Measurements from ENCODE around the gene NDUFS3. TPM values are rescaled to one million over a fixed set of nuclear protein-coding genes. Genes with fewer than 3 reads are reported as not detected.

The NDUFS3 gene
- total and polyA plus RNA-seq, 5 donors from 2014 or later: 70.6 to 129 (median 120) TPM

DNA sequence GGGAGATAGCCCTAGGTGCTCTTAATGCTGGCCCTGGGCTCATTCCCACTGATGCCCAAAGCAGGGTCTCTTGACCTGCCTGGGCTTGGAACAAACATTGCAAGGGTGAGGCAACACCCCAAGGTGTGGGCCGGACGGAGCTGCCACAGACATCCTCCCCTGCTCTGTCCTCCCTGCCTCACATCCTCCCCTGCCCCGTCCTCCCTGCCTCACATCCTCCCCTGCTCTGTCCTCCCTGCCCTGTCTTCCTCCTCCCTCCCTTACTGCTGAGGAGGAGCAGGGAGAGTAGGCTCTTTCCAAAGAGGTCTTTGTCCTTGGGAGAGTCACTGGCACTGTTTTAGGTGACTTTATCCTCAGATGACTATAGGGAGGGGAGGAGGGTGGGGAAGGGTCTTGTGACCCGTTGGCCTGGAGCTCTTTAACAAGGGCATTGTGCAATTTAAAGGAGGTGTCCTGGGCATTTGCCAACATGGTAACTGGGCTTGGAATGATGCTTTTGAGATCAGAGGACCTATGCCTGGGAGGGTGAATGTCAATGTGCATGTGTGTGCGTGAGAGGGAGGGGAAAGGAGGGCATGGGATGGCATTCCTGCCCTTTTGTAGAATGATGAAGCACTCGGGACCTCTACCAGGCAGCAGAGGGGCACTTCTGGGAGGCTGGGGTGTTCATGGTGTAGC is 8.3 kb downstream of the NDUFS3 start:
- Histone ChIP-seq H3K27ac (ENCODE audit: insufficient read depth, low read length, poor library complexity, severe bottlenecking) (no peak overlapping the region), H3K9me3 (ENCODE audit: control insufficient read depth in 2 of 2, low read length in 2 of 2) (no peaks in the 10 kb centered on the region), H3K36me3 (ENCODE audit: control insufficient read depth, insufficient read depth, low read length) (peaks cover 27% of the 10 kb centered on the region), H3K4me3 (ENCODE audit: low read depth, low read length) (no peak overlapping the region), H3K27me3 (ENCODE audit: control insufficient read depth, insufficient read depth, low read length) (no peaks in the 10 kb centered on the region), H3K4me1 (ENCODE audit: control insufficient read depth, insufficient read depth, low read length, poor library complexity, severe bottlenecking) (no peaks in the 10 kb centered on the region)
- H3K9me3 Mint-ChIP-seq: no peaks in the 10 kb centered on the region
- peak in 1 of 2 donors; percentile 25 for ATAC-seq (ENCODE audit: low read depth in 2 of 2)
- H3K27ac Mint-ChIP-seq: peak overlapping the region in 1 of 3 donors; percentile 5
- peaks cover 20% of the 10 kb centered on the region for H3K36me3 Mint-ChIP-seq
- H3K4me1 Mint-ChIP-seq: peaks cover 0 to 7% (median 3%) of the 10 kb centered on the region in 4 donors
- peaks cover 4% of the 10 kb centered on the region for H3K27me3 Mint-ChIP-seq
- no peak for DNase-seq
- H3K4me3 Mint-ChIP-seq: no peak overlapping the region

DNA sequence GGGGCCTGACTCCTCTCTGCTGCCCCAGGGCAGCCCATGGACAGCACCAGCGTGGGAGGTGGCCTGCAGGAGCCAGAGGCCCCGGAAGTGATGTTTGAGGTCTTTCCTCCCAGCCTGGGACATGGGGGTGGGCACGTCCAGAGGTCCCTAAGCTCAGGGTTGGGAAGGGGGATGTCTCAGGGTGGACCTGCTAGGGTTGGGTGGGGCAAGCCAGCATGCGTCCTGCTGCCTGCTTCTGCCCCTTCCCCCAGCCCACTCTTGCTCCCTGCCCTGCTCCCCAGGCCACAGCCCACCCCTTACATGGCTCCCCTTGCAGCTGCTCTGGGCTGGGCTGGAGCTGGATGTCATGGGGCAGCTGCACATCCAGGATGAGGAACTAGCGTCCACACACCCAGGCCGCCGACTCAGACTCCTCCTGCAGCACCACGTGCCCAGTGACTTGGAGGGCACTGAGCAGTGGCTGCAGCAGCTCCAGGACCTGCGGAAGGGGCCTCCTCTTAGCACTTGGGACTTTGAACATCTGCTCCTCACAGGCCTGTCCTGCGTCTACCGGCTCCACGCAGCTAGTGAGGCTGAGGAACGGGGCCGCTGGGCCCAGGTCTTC is 9.0 kb downstream of the NDUFS3 start:
- no peak overlapping the region for H3K4me3 ChIP-seq (ENCODE audit: low read depth, low read length)
- H3K9me3 Mint-ChIP-seq: no peaks in the 10 kb centered on the region
- ATAC-seq (ENCODE audit: low read depth in 2 of 2): peak in 1 of 2 donors; percentile 20
- no peak overlapping the region for H3K4me3 Mint-ChIP-seq
- peaks cover 0 to 4% (median 1%) of the 10 kb centered on the region in 4 donors for H3K4me1 Mint-ChIP-seq
- no peak overlapping the region for H3K27ac ChIP-seq (ENCODE audit: insufficient read depth, low read length, poor library complexity, severe bottlenecking)
- no peak overlapping the region for H3K27ac Mint-ChIP-seq
- H3K36me3 ChIP-seq (ENCODE audit: control insufficient read depth, insufficient read depth, low read length): peaks cover 21% of the 10 kb centered on the region
- H3K36me3 Mint-ChIP-seq: peaks cover 15% of the 10 kb centered on the region
- H3K9me3 ChIP-seq (ENCODE audit: control insufficient read depth in 2 of 2, low read length in 2 of 2): no peaks in the 10 kb centered on the region
- no peak for DNase-seq
- peaks cover 10% of the 10 kb centered on the region for H3K27me3 Mint-ChIP-seq
- H3K27me3 ChIP-seq (ENCODE audit: control insufficient read depth, insufficient read depth, low read length): peaks cover 3% of the 10 kb centered on the region
- no peaks in the 10 kb centered on the region for H3K4me1 ChIP-seq (ENCODE audit: control insufficient read depth, insufficient read depth, low read length, poor library complexity, severe bottlenecking)

DNA sequence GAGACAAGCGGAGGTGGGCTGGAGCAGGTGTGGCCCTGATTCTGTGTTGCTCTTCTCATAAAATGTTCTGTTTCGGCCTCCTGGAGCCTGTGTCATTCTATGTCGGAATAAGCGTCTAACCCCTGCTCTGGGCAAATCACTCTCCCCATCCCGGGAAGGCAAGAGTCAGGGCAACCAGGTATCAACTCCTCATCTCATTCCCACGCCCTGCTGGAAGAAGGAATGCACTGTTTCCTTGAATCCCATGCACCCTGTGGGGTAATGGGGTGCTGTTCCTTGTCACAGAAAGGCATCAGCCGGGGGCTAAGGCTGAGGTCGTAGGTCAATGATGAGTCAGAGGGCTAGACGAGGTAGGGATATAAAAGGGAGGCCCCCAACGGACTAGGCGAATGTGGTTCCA is 10.2 kb downstream of the NDUFS3 start:
- peaks cover 21% of the 10 kb centered on the region for H3K27me3 Mint-ChIP-seq
- peaks cover 12% of the 10 kb centered on the region for H3K27me3 ChIP-seq (ENCODE audit: control insufficient read depth, insufficient read depth, low read length)
- ATAC-seq (ENCODE audit: low read depth in 2 of 2) (no peak), DNase-seq (no peak)
- H3K4me3 Mint-ChIP-seq: no peak overlapping the region
- peaks cover 0 to 4% (median 0%) of the 10 kb centered on the region in 4 donors for H3K4me1 Mint-ChIP-seq
- no peak overlapping the region for H3K4me3 ChIP-seq (ENCODE audit: low read depth, low read length)
- peaks cover 8% of the 10 kb centered on the region for H3K4me1 ChIP-seq (ENCODE audit: control insufficient read depth, insufficient read depth, low read length, poor library complexity, severe bottlenecking)
- H3K27ac ChIP-seq (ENCODE audit: insufficient read depth, low read length, poor library complexity, severe bottlenecking): no peak overlapping the region
- H3K36me3 Mint-ChIP-seq: peaks cover 4% of the 10 kb centered on the region
- peaks cover 8% of the 10 kb centered on the region for H3K36me3 ChIP-seq (ENCODE audit: control insufficient read depth, insufficient read depth, low read length)
- H3K9me3 Mint-ChIP-seq: no peaks in the 10 kb centered on the region
- no peaks in the 10 kb centered on the region for H3K9me3 ChIP-seq (ENCODE audit: control insufficient read depth in 2 of 2, low read length in 2 of 2)
- H3K27ac Mint-ChIP-seq: no peak overlapping the region

DNA sequence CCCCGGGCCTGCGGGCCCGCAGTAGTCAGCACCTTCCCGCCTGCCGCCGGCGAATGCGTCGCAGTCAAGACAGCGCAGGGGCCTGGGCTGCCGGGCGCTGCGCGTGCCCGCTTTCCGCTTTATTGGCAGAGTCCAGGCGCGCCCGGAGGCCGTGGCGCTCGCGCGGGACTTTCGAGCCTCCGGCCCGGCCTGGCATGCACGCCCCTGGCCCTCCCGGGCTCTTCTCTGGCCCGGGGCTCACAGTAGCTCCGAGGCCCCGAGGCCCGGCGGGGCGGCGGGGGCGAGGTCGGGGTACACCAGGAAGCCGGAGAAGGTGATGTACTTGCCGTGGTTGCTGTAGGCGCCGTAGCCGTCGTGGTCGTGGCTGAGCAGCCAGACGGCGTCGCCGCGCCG is 10.7 kb downstream of the NDUFS3 start:
- Mint-ChIP-seq H3K4me3 (no peak overlapping the region), H3K9me3 (no peaks in the 10 kb centered on the region), H3K27me3 (peaks cover 23% of the 10 kb centered on the region), H3K4me1 (peaks cover 0 to 7% (median 0%) of the 10 kb centered on the region in 4 donors), H3K27ac (no peak overlapping the region), H3K36me3 (peaks cover 2% of the 10 kb centered on the region)
- no peak for DNase-seq
- Histone ChIP-seq H3K27me3 (ENCODE audit: control insufficient read depth, insufficient read depth, low read length) (peaks cover 15% of the 10 kb centered on the region), H3K9me3 (ENCODE audit: control insufficient read depth in 2 of 2, low read length in 2 of 2) (no peaks in the 10 kb centered on the region), H3K36me3 (ENCODE audit: control insufficient read depth, insufficient read depth, low read length) (peaks cover 4% of the 10 kb centered on the region), H3K4me3 (ENCODE audit: low read depth, low read length) (no peak overlapping the region), H3K27ac (ENCODE audit: insufficient read depth, low read length, poor library complexity, severe bottlenecking) (no peak overlapping the region), H3K4me1 (ENCODE audit: control insufficient read depth, insufficient read depth, low read length, poor library complexity, severe bottlenecking) (peaks cover 8% of the 10 kb centered on the region)
- no peak for ATAC-seq (ENCODE audit: low read depth in 2 of 2)

DNA sequence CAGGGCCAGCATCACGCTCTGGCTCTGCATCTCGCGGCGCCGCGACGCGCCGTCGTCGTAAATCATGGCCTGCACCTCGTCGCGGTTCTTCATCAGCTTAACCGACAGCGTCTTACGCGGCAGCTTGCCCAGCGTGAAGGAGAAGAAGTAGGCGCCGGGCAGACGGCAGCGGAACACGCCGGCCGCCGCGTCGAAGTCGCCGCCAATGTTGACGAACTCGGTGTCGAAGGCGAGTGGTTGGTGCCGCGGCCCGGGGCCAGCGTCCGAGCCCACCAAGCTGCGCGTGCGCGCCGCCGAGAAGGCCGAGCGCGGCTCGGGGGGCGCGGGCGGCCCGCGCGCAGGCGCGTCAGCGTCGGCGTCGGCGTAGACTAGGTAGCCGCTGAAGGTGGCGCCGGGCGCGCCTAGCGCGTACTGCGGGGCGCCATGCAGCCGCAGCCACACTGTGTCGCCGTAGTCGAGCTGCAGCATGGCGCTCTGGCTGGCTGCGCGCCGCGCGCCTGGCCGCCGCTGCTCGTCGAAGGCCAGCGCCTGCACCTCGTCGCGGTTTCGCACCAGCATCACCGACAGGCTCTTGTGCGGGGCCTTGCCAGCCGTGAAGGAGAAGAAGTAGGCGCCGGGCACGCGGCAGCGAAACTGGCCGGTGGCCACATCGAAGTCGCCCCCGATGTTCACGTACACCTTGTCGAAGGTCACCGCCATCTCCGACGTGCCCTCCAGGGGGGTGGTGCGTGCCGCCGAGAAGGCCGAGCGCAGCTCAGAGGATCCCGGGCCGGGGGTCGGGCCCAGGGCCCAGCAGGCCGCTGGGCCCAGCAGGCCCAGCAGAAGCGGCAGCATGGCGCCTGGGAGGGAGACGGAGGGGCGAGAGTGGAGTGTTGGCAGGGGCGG is 11.3 kb downstream of the NDUFS3 start:
- Histone ChIP-seq H3K9me3 (ENCODE audit: control insufficient read depth in 2 of 2, low read length in 2 of 2) (no peaks in the 10 kb centered on the region), H3K27ac (ENCODE audit: insufficient read depth, low read length, poor library complexity, severe bottlenecking) (no peak overlapping the region), H3K4me3 (ENCODE audit: low read depth, low read length) (no peak overlapping the region), H3K36me3 (ENCODE audit: control insufficient read depth, insufficient read depth, low read length) (no peaks in the 10 kb centered on the region), H3K4me1 (ENCODE audit: control insufficient read depth, insufficient read depth, low read length, poor library complexity, severe bottlenecking) (peaks cover 8% of the 10 kb centered on the region), H3K27me3 (ENCODE audit: control insufficient read depth, insufficient read depth, low read length) (peaks cover 17% of the 10 kb centered on the region)
- H3K27me3 Mint-ChIP-seq: peaks cover 30% of the 10 kb centered on the region
- H3K36me3 Mint-ChIP-seq: peaks cover 5% of the 10 kb centered on the region
- DNase-seq (no peak), ATAC-seq (ENCODE audit: low read depth in 2 of 2) (no peak)
- H3K9me3 Mint-ChIP-seq: no peaks in the 10 kb centered on the region
- peak overlapping the region in 1 of 3 donors; percentile 14 for H3K27ac Mint-ChIP-seq
- peaks cover 0 to 9% (median 0%) of the 10 kb centered on the region in 4 donors for H3K4me1 Mint-ChIP-seq
- H3K4me3 Mint-ChIP-seq: no peak overlapping the region

DNA sequence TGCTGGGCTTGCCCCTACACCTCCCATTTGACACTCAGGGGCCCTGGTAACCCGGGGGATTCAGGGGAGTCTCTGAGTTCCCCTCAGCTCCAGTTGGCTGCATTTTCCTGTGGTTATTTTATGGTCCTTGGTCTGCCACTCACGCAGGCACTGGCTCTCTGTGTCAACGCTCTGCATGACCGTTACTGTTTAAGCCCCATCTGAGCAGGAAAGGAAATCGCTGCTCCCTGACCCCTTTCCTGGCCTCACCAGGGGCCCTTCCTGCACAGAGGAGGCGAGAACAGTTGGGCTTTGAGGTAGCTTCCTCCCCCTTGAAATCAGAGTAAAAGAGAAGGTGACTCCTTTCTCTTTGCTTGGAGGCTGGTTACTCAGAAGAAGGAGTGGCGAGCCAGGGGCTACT is 12.9 kb downstream of the NDUFS3 start:
- Histone ChIP-seq H3K27ac (ENCODE audit: insufficient read depth, low read length, poor library complexity, severe bottlenecking) (no peak overlapping the region), H3K4me1 (ENCODE audit: control insufficient read depth, insufficient read depth, low read length, poor library complexity, severe bottlenecking) (peaks cover 8% of the 10 kb centered on the region), H3K27me3 (ENCODE audit: control insufficient read depth, insufficient read depth, low read length) (peaks cover 17% of the 10 kb centered on the region), H3K4me3 (ENCODE audit: low read depth, low read length) (no peak overlapping the region), H3K36me3 (ENCODE audit: control insufficient read depth, insufficient read depth, low read length) (no peaks in the 10 kb centered on the region), H3K9me3 (ENCODE audit: control insufficient read depth in 2 of 2, low read length in 2 of 2) (no peaks in the 10 kb centered on the region)
- H3K27me3 Mint-ChIP-seq: peaks cover 34% of the 10 kb centered on the region
- no peaks in the 10 kb centered on the region for H3K9me3 Mint-ChIP-seq
- H3K36me3 Mint-ChIP-seq: peaks cover 8% of the 10 kb centered on the region
- DNase-seq: peak in 1 of 3 donors; percentile 17
- no peak overlapping the region for H3K27ac Mint-ChIP-seq
- peaks cover 0 to 9% (median 0%) of the 10 kb centered on the region in 4 donors for H3K4me1 Mint-ChIP-seq
- H3K4me3 Mint-ChIP-seq: no peak overlapping the region
- no peak for ATAC-seq (ENCODE audit: low read depth in 2 of 2)

DNA sequence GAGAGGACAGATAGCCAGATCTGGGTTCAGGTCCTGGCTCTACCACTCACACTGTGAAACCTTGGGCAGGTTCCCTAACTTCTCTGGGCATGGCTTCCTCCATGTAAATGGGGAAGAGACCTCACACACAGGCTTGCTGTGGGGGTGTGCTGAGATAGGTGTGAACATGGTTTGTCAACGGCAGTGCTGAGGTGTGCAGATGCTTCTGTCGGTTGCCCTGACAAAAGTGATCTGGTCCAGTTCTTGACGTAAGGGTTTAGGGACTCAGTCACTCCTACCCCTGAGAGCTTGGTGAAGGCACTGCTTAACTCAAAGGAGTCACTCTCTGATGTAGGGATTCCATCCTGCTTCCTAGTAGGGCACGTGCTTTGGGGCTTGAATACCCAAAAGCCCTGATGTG is 13.4 kb downstream of the NDUFS3 start:
- Histone ChIP-seq H3K27ac (ENCODE audit: insufficient read depth, low read length, poor library complexity, severe bottlenecking) (no peak overlapping the region), H3K4me3 (ENCODE audit: low read depth, low read length) (no peak overlapping the region), H3K27me3 (ENCODE audit: control insufficient read depth, insufficient read depth, low read length) (peaks cover 17% of the 10 kb centered on the region), H3K36me3 (ENCODE audit: control insufficient read depth, insufficient read depth, low read length) (no peaks in the 10 kb centered on the region), H3K9me3 (ENCODE audit: control insufficient read depth in 2 of 2, low read length in 2 of 2) (no peaks in the 10 kb centered on the region), H3K4me1 (ENCODE audit: control insufficient read depth, insufficient read depth, low read length, poor library complexity, severe bottlenecking) (peaks cover 8% of the 10 kb centered on the region)
- DNase-seq (no peak), ATAC-seq (ENCODE audit: low read depth in 2 of 2) (no peak)
- Mint-ChIP-seq H3K4me1 (peaks cover 0 to 9% (median 0%) of the 10 kb centered on the region in 4 donors), H3K4me3 (no peak overlapping the region), H3K27me3 (peaks cover 34% of the 10 kb centered on the region), H3K27ac (no peak overlapping the region), H3K36me3 (peaks cover 8% of the 10 kb centered on the region), H3K9me3 (no peaks in the 10 kb centered on the region)
